Measurements from ENCODE around the gene VTA1.
"Not testable (repeated sequence)": the region's sequence is repeated elsewhere in the genome, so short reads cannot be mapped to it uniquely, and the experiment has no call there.

The VTA1 gene

DNA sequence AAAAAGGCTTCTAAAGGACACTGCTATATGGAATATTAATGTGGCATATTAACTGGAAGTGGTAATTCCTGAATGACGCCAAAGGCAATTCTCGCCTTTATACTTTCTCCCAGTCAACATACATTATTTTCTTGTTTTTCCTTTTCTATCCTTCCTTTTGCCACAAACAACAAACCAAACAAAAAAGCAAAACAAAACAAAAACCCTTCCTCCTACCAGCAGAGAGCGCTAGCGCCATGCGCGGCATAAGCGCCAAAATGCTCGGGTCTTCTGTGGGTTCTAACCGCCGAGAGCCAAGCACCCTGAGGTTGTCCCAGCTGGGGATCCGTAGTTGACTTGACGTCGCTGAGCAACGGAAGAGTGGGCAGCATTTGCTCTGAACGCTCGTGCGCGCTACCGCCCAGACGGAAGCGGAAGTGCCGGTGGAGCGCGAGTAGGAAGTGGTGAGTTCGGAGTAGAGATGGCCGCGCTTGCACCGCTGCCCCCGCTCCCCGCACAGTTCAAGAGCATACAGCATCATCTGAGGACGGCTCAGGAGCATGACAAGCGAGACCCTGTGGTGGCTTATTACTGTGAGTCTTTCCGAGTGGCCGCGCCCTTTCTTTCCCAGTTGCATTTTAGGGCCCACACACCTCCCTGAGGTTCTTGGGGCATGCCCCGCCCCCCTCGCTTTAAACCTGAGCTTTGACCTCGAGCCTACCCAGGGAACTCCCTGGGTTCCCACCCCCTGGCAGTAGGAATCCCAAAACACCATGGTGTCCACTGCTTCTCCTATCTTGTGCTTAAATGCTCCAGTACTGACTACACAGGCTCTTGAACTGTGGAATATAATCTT lies at the start of gene VTA1, which contains the start of gene NMBR:
TSS of gene VTA1 (plus strand) at position 436 of the 835 bp plus-strand sequence. CDS start at position 461, 25 bp downstream.
TSS of gene NMBR (minus strand) at position 295 of the 835 bp plus-strand sequence. CDS start 58,464 bp downstream, outside the sequence.
- H3K4me3 ChIP-seq (ENCODE audit: low read depth, low read length) = peak within 1 kb of the TSS; percentile 94

DNA sequence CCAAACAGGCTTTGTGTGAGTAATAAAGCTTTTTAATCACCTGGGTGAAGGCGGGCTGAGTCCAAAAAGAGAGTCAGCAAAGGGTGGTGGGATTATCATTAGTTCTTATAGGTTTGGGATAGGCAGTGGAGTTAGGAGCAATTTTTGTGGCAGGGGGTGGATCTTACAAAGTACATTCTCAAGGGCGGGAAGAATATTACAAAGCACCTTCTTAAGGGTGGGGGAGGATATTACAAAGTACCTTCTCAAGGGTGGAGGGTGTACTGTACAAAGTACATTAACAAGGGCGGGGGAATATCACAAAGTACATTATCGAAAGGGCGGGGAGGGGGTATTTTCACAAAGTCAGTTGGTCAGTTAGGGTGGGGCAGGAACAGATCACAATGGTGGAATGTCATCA lies 42.2 kb upstream of the VTA1 start:
- not testable (repeated sequence) for H3K4me3 ChIP-seq (ENCODE audit: low read depth, low read length)

DNA sequence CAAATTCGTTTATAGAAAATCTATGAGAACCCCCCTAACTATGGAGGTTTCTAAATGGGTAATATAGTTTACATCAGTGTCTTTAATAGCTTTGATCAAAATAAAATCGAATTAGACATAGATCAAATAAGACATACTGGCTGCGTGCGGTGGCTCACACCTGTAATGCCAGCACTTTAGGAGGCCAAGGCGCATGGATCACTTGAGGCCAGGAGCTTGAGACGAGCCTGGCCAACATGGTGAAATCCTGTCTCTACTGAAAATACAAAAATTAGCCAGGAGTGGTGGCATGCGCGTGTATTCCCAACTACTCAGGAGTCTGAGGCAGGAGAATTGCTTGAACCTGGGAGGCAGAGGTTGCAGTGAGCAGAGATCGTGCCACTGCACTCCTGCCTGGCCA lies 36.2 kb upstream of the VTA1 start:
- H3K4me3 ChIP-seq (ENCODE audit: low read depth, low read length) = not testable (repeated sequence)

- no peak overlapping the region for H3K4me3 ChIP-seq (ENCODE audit: low read depth, low read length)
Measured at GRCh38 chr6:142112451-142113061, 34.5 kb upstream of the VTA1 start.

DNA sequence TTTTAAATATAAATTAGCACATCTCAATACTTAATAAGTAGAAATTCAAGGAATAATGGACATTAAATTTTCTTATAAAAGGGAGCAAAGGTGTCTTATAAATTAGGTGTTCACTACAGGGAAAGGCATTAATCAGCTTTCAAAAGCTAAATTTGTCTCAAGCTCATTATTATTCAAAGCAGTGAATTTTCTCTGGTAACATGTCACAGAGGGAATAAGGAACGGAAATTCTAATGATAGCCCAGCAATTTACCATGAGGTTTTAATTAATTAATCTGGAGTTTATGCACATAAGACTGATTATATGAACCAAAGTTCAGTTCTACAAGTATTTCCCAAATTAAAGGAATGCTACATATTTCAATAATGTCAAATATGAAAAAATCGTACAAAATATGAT lies 29.7 kb upstream of the VTA1 start:
- no peak overlapping the region for H3K4me3 ChIP-seq (ENCODE audit: low read depth, low read length)

- H3K4me3 ChIP-seq (ENCODE audit: low read depth, low read length) = no peak overlapping the region
Measured at GRCh38 chr6:142118328-142118727, 28.7 kb upstream of the VTA1 start.

DNA sequence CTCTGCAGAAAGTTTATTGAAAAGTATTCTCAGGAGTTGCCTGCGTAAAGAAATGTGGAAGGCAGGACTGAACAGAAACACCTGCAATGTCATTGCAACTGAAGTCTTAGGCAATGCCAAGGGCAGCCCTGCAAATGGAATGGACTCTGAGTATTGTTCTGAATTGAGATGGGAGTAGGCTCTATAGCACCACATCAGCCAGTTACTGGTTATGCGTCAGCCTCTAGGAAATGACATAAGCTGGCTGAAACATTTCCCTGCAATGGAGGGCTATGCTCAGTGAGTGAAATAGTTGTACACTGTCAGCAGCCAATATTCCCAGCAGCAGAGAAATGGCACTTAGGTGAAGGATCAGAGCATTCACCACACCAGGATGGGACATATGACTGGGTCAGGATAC lies 28.1 kb upstream of the VTA1 start:
- H3K4me3 ChIP-seq (ENCODE audit: low read depth, low read length) = no peak overlapping the region

DNA sequence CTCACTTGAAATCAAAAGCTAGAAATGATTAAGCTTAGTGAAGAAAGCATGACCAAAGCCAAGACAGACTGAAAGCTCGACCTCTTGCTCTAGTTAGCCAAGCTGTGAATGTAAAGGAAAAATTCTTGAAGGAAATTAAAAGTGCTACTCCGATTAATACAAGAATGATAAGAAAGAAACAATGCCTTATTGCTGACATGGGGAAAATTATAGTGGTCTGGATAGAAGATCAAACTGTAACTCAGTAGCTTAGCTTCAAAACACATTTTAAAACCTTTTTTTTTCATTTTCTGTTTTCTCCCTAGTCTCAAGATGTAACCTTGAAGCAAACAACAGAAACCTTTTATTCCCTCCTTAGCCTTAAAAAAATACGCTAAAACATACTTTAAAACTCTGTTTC lies 25.7 kb upstream of the VTA1 start:
- H3K4me3 ChIP-seq (ENCODE audit: low read depth, low read length) = no peak overlapping the region

DNA sequence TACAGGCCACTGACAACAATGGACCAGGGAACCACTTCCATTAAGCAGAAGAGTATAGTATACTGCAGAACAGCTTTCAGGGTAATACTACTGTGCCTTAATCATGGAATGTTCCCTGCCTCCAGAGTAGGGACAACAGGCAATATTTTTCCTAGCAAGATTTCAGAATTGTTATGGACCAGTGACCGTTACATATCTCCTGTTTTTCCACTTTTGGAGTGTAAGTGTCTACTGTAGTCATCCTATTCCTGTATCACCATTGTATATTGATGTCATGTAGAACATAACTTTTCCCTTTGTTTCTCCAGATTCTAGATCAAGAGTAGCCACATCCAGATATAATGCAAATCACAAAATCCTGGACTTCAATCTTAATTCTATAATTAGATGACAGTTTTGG lies 16.2 kb upstream of the VTA1 start:
- H3K4me3 ChIP-seq (ENCODE audit: low read depth, low read length) = no peak overlapping the region

GRCh38 chr6:142132625-142133024 lies 14.4 kb upstream of the VTA1 start, which contains the start of gene GJE1:
GJE1 (plus strand) TSS chr6:142132925; CDS start chr6:142133159, 234 bp downstream.
- H3K4me3 ChIP-seq (ENCODE audit: low read depth, low read length) = no peak within 1 kb of the TSS

DNA sequence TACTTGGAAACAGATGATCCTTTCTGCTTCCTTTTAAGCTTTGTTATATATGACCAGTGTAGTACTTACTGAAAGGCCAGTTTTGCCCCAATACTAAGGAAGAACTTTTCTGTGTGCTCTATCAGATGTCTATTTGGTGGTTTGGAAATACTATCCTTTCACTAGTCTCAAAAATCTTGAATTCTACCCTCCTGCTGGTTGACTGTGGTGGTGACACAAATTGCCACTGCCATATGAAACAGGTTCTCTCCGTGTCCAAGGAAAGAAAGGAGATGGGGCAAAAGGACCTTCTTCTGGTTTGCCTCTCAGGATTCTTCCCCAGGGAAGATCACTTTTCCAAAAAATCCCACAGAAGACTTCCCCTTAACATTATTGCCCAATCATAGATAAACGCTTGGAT lies 8.2 kb upstream of the VTA1 start:
- H3K4me3 ChIP-seq (ENCODE audit: low read depth, low read length) = no peak overlapping the region

GRCh38 chr6:142141531-142141930 lies 5.5 kb upstream of the VTA1 start:
- not testable (repeated sequence) for H3K4me3 ChIP-seq (ENCODE audit: low read depth, low read length)

GRCh38 chr6:142152746-142153145 lies 5.7 kb downstream of the VTA1 start:
- H3K4me3 ChIP-seq (ENCODE audit: low read depth, low read length) = no peak overlapping the region

GRCh38 chr6:142153196-142153595 lies 6.1 kb downstream of the VTA1 start:
- no peak overlapping the region for H3K4me3 ChIP-seq (ENCODE audit: low read depth, low read length)

- no peak overlapping the region for H3K4me3 ChIP-seq (ENCODE audit: low read depth, low read length)
Measured at GRCh38 chr6:142154336-142154735, 7.3 kb downstream of the VTA1 start.

DNA sequence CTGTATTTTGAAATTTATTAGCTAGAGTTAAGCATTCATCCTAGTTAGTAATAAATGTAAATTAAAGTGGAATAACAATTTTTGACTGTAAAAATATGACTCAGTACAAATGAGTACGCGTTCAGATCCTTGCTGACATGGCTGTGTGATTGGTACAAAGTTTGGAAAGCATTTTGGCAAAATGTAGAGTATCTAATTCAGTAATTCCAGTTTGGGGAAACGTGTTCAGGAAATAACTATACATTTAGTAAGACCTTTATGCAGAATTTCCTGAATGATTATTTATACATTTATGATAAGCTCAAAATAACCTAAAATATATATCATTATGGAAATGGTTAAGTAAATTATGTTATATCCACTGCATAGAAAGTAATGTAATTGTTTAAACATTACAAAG lies 8.0 kb downstream of the VTA1 start:
- no peak overlapping the region for H3K4me3 ChIP-seq (ENCODE audit: low read depth, low read length)

DNA sequence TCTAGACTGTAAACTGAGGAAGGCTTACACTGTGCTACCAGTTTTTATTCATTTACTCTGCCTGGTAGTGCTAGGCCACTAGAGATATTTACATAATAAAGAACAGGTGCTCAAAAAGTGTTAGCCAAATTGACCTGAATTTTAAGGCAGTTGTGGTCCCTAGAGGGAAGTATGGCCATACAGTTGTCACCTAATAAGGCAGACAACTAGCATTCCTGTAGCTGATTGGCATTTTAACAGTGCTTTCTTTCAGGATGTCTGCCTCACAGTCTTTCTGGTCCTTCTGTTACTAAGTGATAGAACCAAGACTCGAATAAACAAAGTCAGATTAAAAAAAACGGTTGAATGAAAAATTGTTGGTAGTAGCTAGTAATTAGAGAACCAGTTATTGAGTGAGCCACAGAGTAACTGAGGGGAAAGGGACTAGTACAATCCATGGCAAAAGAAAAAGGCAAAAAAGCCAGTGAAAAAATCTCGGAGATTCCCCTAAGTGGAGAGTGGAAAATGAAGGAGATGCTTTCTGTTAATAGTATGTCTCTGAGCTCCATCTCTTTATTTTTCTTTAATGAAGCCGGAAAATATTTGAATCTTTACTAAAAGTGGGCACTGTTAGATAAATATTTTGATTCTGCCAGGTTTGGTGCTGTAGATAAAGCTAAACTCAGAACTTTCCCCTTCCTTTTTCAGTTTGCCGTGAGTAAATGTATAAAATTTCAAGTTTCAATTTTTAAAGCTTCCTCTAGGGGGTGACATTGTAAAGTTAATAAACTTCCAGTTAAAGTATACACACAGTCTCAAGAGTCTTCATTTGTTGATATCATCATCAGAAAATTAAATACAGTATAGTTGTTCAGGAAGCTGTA lies 9.1 kb downstream of the VTA1 start:
- H3K4me3 ChIP-seq (ENCODE audit: low read depth, low read length) = no peak overlapping the region

DNA sequence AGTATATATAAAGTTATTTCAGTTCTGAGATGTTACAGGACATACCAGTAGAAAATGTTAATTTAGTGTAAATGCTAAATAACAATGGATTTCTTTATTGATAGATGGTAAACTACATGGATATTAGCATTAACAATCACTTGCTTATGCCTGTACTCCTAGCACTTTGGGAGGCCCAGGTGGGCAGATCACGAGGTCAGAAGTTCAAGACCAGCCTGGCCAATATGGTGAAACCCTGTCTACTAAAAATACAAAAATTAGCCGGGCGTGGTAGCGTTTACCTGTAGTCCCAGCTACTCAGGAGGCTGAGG lies 9.7 kb downstream of the VTA1 start:
- H3K4me3 ChIP-seq (ENCODE audit: low read depth, low read length) = not testable (repeated sequence)

- H3K4me3 ChIP-seq (ENCODE audit: low read depth, low read length) = no peak overlapping the region
Measured at GRCh38 chr6:142162780-142163179, 15.7 kb downstream of the VTA1 start.

DNA sequence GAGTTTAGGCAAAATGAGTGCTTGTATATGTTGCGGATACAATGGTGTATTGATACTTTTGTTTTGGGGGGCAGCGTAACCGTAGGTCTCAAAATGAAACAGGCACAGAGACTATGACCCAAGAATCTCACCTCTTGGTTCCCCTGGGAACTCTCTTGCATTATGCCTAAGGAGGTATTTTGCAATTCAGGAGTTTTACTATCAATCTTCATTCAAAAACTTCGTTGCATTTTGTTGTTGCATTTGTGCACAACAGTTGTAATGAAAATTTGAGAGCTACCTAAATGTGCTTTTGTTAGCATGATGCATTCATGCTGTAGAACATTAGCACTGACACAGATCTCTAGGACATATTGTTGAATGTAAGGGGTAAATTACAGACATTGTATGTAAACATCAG lies 18.2 kb downstream of the VTA1 start:
- H3K4me3 ChIP-seq (ENCODE audit: low read depth, low read length) = no peak overlapping the region

DNA sequence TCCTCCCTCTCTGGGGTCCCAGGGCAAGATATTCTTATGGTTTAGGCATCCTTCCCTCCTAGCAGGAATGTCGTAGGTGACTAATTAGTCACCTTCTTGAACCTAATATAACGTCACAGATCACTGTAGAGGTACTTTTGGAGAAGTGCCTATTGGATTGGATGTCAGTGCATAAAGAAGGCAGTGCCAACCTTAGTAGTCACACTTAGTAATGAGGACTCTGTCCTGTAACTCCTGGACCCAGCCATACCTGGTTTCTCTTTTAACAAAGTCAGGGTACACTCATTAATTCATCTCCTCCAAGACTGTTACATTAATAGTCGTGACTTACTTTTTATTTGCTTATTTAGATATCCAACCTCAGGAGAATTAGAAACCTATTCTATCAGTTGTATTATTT lies 20.0 kb downstream of the VTA1 start:
- H3K4me3 ChIP-seq (ENCODE audit: low read depth, low read length) = no peak overlapping the region

GRCh38 chr6:142167486-142167885 lies 20.4 kb downstream of the VTA1 start:
- H3K4me3 ChIP-seq (ENCODE audit: low read depth, low read length) = no peak overlapping the region
